HG03342 (cell line): ENCODE results near the gene TMEM205.
"Not testable (repeated sequence)": the region's sequence is repeated elsewhere in the genome, so short reads cannot be mapped to it uniquely, and the experiment has no call there.

Source experiments
- ATAC-seq: cut with Tn5 transposase; IDR thresholded peaks from one replicate; pipeline ENCODE4 v1.9.1; 2021; ENCODE audit warnings: mild to moderate bottlenecking, moderate library complexity; ENCODE audit not compliant: unreplicated experiment

TMEM205 gene

DNA sequence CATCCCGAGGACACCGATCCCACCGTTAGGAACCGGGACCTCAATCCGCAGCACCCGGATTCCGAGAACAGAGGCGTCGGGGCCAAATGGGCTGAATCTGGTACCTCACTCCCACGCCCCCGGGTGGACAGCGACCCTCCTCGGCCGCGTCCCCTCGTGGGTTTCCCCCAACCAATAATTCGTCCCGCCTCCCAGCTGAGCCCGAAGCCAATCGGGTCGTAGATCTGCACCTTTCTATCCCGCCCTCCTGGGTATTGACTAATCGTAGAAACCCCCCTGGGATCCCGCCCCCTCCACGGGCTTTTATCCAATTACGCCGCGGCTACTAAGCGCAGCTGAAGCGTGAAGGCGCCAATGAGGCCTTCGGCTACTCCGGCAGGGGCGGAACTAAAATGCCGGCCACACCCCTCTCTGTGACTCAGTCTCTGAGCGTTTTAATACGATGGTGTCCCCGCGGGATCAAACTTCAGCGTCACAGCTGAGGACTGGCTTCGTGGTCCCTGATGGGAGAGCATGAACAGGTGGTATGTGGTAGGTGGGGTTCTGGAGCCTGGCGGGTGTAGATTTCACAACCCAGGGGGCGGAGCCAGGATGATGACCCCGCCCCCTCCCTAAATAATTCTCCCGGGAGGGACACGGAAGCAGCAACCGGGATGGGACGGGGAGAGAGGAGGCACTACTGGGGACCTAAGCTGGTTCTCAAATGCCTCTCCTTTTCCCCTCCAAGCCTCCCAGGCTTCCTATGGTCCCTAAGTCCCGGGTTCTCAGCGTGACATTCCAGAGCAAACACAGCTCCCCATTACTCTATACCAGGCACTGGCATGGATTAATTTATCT lies at the start of gene TMEM205, which contains the start of gene CCDC159:
TSS of gene TMEM205 (minus strand) at position 165 of the 837 bp plus-strand sequence. CDS start 649 bp downstream, outside the sequence.
TSS of gene CCDC159 (plus strand) at position 416 of the 837 bp plus-strand sequence. CDS start at position 504, 88 bp downstream.
- peak; percentile 87 for ATAC-seq

DNA sequence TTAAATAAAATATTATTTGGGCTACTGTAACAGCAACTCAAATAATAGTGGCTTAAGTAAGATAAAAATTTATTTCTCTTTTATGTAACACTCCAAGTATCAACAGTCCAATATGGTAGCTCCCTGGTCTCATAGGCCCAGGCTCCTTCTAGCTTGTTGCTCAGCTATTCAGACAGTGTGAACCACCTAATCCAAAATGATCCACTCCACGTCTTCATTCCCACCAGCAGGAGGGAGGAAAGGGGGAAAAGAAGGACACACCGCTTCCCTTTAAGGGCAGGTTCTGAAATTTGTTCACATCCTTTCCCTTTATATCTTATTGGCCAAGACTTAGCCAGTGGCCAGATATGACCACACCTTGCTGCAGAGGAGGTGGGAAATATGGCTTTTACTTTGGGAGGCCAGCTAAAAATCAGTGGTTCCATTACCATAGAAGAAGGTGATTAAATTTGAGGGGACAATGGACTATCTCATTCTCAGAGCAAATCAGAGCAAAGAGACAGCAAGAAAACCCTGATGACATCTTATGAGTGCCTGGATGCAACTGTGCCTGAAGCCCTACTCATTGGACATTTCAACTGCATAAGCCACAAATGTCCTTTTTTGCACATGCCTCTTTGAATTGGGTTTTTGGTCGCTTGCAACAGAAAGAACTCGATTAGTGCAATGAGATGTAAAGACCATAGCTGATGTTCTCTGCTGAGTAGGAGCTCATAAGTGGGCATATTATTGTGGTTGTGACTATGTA lies 45.0 kb upstream of the TMEM205 start:
- ATAC-seq, result no peak

DNA sequence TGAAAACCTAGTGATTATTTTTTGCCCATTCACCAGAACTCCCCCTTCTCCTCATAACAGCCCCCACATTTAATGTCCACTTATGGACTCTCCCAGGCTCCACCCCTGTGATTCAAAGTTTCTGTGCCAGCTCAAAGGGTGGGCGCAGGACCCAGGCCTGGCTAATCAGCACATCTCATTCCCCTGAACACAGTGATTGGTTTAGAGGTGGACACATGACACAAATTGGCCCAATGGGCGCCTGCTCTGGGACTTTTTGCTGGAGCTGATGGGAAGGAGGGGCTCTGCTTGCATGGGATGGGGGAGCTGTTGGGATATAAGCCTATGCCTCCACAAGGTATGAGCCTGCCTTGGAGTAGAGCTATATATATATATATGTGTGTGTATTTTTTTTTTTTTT lies 44.3 kb upstream of the TMEM205 start:
- ATAC-seq, result no peak

DNA sequence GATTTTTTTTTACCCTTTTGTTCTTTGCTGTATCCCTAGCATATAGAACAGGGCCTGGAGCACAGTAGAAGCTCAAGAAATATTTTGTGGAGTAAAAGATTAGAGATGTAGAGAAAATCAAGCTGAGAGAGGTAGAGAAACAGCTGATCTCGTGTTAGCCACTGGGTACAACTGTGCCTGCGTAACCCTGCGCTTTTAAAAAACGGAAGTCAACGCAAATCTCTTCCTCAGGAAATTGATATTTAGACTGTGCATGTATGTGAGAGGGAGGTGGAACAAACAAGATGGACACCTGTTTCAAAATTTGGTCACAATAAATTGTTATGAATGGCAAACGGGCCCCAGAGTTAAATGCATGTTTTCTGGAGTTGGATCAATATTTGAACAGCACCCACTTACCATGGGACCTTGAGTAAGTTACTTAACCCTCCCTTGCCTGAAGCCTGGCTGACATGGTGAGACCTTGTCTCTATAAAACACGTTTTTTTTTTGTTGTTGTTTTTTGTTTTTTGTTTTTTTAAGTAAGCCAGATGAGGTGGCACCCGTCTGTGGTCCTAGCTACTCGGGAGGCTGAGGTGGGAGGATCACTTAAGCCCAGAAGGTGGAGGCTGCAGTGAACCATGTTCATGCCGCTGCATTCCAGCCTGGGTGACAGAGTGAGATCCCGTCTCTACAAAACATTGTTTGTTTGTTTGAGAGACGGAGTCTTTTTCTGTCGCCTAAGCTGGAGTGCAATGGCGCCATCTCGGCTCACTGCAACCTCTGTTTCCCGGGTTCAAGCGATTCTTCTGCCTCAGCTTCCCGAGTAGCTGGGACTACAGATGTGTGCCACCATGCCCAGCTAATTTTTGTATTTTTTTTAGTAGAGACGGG lies 41.3 kb upstream of the TMEM205 start:
- no peak for ATAC-seq

DNA sequence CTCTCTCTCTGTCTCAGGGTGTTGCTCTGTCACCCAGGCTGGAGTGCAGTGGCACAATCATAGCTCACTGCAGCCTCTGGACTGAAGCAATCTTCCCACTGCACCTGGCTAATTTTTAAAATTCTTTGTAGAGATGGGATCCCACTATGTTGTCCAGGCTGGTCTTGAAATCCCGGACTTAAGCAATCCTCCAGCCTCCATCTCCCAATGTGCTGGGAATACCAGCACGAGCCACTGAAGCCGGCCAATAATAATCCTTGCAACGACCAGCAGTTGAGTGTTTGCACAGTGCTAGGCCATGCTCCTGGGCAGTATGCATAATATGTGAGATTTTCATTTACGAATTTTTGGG lies 38.7 kb upstream of the TMEM205 start:
- no peak for ATAC-seq

DNA sequence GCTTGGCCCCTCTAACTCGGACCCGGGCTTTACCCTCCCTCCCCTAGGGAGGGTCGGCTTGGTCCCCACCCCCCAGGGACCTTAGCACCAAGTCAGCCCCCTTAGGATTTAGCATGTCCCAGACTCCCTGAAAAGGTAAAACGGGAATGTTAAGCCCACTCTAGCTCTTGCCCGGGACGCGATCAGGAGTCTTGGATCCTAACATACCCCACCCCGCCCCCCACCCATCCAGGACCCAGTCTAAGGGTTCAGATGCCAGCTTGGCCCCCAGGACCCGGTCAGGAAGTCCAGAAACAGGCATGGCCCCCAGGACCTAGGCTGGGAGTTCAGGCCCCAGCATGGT lies 37.6 kb upstream of the TMEM205 start:
- ATAC-seq, result no peak

DNA sequence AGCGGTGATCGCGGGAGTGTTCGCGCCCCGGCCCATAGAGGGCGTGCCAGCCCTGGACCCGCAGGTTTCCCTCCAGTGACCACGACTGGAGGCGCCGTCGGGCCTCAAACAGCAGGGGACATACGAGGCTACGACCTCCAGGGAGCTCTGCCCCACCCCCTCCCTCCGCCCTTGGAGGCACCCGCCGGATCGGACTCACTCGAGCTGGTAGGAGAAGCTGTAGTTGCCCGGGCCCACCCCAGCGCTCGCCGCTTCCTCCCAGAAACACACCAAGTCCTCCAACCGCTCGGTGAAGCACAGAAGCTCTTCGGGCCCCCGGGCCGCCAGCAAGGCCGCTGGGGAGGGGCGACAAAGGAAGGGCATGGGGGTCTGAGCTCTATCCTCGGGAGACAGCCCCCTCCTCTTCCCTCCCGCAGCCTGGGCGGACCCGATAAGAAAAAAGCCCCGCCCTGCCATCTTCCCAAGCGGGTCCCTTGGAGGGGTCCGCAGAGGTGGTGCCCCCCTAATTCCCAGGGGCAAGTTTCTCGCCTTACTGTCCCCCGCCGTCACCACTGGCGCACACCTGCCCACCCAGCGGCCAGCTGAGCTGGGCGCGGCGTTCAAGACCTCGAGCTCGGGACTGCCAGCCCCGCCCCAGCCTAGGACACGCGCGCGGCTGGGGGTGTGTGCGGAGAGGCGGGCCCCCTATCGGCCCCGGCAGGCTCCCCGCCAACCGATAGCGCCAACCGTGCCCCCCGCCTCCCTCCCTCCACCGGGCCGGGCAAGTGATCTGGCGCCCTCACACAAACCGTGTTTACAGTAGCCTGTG lies 37.0 kb upstream of the TMEM205 start:
- ATAC-seq, result no peak

DNA sequence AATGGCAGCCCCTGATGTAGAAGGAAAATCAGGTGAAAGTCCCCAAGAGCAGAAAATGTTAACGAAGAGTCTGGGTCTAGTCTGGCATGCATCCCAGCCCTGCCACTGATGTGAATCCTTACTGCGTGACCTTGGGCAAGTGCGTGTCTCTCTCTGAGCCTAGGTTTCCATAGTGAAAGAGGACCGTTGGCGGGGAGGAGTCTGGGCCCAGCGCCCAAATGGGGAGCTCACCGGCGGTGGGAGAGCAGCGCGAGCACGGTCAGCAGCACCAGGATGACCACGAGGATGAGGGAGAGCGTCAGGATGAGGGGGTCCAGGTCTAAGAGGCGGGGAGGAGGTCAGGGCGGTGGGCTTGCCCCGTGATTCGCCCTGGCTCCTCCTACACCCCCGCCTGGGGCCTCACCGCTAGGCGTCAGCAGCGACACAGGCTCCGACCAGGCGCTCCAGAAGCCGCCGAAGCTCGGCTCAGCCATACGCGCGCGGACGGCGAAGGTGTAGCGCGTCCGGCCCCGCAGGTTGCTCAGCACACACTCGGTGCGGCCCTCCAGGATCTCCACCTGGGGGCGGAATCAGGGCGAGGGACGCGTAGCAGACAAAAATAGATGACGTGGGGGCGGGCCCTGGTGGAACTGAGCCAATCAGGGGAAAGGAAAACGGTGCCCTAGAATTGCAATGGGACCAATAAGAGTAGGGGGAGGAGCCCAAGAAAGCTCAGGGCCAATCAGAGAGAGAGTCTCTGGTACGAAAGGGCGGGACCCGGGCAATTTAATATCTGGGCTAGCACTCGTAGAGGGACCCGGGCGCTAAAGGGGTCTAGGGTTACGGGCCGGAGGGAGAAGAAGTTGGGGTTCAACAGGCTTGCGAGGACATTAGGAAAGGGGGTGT lies 34.8 kb upstream of the TMEM205 start:
- ATAC-seq, result peak; percentile 78

DNA sequence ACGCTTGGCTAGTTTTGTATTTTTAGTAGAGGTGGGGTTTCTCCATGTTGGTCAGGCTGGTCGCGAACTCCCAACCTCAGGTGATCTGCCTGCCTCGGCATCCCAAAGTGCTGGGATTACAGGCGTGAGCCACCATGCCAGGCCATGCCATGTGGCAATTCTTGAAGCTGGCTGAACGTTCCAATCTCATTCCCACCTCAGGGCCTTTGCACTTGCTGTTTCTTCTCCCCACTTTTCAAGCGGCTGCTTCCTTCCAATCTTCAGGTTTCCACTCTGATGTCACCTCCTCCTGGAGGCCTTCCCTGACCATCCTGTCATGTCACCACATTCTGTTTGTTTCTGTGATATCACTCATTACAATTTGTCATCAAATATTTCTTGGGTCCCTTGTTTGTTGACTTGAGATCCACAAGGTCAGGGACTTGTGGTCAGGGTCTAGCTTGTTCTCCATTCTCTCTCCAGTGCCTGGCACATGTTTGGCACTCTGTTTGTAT lies 33.8 kb upstream of the TMEM205 start:
- no peak for ATAC-seq

DNA sequence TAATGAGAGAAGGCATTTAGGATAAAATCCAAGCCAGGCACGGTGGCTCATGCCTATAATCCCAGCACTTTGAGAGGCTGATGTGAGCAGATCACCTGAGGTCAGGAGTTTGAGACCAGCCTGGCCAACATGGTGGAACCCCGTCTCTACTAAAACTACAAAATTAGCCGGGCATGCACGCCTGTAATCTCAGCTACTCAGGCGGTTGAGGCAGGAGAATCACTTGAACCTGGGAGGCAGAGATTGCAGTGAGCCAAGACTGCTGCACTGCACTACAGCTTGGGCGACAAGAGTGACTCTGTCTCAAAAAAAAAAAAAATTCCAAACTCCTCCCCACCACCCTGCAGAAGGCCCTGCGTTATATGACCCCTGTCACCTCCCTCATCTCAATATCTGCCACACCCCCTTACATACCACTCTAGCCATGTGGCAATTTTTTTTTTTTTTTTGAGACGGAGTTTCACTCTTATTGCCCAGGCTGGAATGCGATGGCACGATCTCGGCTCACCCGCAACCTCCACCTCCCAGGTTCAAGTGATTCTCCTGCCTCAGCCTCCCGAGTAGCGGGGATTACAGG lies 33.3 kb upstream of the TMEM205 start:
- ATAC-seq, result not testable (repeated sequence)

DNA sequence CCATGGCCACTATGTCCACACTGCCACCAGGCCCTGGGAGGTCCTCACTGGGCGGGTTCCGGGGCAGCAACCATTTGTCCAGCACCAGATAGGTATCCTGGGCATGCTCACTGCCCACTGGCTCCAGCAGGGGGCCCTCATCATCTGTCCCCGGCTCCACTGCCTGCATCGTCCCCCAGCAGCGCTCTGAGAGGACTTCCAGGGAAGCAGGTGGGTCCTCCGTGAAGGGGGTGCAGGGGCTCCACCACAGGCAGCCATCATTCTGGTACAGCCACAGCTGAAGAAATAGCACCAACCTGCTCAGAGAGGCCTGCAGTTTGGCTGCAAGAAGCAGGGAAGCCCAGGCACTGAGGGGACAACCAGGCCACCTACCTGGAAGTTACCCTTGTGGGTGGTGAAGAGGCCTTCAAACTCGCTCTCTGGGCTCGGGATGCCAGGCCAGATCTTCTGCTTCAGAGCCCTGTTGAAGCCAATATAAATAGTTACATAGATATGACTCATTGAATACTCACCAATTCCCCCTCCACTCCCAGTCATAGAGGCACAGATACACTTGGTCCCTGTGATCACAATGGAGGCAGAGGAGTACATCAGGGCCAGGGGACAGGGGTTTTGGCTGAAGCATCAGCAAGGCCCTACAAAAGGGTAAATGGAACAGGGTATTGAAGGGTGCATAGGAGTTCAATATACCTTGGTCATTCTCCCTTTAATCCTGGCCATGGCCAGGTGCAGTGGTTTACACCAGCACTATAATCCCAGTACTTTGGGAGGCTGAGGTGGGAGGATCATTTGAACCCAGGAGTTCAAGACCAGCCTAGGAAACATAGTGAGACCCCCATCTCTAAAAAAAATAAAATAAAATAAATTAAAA lies 32.5 kb upstream of the TMEM205 start:
- ATAC-seq, result no peak

DNA sequence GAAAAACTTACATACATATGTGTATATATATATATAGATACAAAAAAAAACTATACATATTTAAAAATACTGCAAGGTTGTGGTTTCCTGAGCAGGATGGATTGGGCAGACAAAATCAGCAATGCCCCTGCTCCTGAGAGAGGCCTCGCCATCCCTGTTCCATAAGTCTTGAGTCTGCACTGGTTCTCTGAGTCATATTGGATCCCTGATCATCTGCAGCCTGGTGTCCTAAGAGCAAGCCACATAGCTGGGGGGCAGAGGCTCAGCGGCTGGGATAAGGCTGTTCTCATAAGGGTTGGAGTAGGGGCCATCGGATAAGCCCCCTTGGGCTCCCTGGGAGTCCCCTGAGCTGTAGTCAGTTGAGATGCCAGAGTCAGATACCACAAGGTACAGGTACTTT lies 31.7 kb upstream of the TMEM205 start:
- no peak for ATAC-seq

DNA sequence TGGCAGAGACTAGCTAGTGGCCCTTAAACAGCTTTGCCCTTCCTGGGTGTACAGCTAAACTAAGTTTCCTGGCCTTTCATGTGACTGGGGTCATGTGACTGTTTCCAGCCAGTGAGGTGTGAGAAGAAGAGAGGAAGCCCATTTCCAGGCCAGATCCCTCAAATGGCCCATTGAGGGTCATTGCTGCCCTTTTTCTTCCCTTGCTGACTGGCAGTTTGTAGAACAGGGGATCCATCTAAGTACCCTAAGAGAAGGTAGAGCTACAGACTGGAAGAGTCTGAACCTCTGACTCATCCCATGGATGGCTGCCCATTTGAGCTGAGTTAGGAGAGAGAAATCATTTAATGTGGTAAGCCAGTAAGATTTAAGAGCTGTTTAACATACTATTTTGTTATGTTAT lies 31.2 kb upstream of the TMEM205 start:
- no peak for ATAC-seq

DNA sequence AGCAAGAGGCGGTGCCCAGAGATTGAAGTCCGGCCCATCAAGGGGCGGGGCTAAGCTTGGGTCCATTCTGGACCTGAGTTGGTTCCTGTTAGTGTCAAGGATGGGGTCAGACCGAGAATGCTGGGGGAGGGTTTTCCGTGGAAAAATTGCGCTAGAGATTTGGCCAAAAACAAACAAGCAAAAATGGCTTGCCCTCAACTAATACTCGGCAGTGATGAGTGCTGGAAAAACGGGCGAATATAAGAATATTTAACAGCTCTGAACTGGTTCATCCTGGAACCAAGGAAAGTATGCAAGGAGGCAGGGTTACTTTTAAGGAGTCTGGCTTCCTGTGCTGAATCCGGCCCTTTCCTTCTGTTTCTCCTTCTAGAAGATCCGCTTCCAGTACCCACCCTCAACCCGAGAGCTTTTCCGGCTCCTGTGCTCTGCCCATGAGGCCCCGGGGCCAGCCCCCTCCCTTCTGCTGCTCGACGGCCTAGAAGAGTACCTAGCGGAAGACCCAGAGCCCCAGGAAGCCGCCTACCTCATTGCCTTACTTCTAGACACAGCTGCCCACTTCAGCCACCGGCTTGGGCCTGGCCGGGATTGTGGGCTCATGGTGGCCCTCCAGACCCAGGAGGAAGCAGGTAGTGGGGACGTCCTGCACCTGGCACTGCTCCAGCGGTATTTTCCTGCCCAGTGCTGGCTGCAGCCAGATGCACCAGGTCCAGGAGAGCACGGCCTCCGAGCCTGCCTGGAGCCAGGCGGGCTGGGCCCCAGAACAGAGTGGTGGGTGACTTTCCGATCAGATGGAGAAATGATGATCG lies 29.3 kb upstream of the TMEM205 start:
- no peak for ATAC-seq

DNA sequence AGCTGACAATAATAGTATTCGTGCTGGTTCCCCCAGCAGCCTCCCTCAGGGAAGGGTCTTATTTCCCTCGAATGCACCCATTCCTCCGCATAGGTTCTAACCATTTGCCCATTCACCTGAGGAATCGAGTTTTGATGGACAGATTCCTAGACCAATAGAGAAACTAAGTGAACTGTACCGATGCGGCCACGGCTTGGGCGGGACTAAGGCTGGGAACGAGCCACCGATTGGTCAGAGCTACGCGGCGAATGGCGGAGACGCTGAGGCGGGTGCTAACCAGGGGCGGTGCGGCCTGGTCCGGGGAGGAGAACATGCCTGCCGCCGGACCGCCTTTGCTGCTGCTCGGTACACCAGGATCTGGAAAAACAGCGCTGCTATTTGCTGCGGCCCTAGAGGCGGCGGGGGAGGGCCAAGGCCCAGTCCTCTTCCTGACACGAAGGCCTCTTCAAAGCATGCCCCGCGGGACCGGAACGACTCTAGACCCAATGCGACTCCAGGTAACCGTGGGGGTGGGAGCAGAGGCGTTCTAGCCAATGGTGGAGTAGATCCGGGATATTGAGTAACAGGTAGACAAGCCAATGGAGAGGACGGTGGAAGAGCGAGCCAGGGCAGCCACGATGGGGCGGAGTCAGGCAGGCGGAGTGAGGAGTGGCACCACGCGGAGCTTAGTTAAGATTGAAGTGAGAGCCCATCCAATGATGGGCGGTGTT lies 28.5 kb upstream of the TMEM205 start, which contains the start of gene SWSAP1:
TSS of gene SWSAP1 (plus strand) at position 234 of the 710 bp plus-strand sequence. CDS start at position 249, 15 bp downstream.
- peak; percentile 91 for ATAC-seq

DNA sequence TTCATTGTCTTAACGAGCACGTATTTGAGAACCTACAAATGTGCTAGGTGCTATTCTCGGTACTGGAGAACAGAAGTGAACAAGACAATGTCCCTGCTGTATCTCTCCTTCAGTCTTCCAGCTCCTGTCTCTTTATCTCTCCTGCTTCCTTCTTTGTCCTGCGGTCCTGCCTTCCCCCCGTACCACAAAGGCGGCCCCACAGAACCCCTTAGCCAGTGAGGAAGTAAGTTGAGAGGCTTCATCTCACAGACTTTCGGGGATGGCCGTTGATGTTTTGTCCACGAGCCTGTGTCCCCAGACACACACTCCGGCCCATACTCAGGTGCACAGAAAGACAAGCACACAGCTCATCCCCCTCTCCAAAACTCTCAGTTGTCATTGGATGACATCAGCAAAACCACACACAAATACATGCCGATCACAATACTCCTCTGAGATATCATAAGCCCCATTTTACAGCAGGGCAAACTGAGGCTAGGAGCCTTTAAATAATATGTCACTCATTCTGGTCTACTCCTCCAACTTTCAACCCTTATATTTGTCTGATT lies 27.9 kb upstream of the TMEM205 start:
- ATAC-seq, result no peak
